Measurements from ENCODE around the gene ACTR2. TPM values are rescaled to one million over a fixed set of nuclear protein-coding genes. Genes with fewer than 3 reads are reported as not detected.

The ACTR2 gene
- total and polyA plus RNA-seq, 2 experiments from 2014 or later = 75.6 to 89.4 TPM

- Histone ChIP-seq H3K4me2 (no peak overlapping the region), H3K9me3 (ENCODE audit: low read depth) (no peaks in the 10 kb centered on the region), H3K27me3 (no peaks in the 10 kb centered on the region), H3K4me1 (ENCODE audit: insufficient read depth) (peaks cover 3% of the 10 kb centered on the region), H3K79me2 (peaks cover 5% of the 10 kb centered on the region), H3K36me3 (replicated peaks; ENCODE audit: insufficient read depth, low read depth) (no peaks in the 10 kb centered on the region), H3K9me2 (replicated peaks; ENCODE audit: insufficient read depth) (no peaks in the 10 kb centered on the region), H3K4me3 (no peak overlapping the region), H4K20me1 (ENCODE audit: insufficient read depth, poor library complexity, severe bottlenecking) (peaks cover 5% of the 10 kb centered on the region), H2AFZ (no peak overlapping the region), H3K27ac (no peak overlapping the region)
- WGBS (ENCODE audit: low lambda C conversion rate, missing lambda C conversion rate) = 65% methylated on average over 4 of the region's 4 CpGs
- TF ChIP-seq, protein P1, sequence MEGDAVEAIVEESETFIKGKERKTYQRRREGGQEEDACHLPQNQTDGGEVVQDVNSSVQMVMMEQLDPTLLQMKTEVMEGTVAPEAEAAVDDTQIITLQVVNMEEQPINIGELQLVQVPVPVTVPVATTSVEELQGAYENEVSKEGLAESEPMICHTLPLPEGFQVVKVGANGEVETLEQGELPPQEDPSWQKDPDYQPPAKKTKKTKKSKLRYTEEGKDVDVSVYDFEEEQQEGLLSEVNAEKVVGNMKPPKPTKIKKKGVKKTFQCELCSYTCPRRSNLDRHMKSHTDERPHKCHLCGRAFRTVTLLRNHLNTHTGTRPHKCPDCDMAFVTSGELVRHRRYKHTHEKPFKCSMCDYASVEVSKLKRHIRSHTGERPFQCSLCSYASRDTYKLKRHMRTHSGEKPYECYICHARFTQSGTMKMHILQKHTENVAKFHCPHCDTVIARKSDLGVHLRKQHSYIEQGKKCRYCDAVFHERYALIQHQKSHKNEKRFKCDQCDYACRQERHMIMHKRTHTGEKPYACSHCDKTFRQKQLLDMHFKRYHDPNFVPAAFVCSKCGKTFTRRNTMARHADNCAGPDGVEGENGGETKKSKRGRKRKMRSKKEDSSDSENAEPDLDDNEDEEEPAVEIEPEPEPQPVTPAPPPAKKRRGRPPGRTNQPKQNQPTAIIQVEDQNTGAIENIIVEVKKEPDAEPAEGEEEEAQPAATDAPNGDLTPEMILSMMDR (IDR thresholded peaks at IDR 0.05; ENCODE audit: poor library complexity) = no peak
- no peak for TF ChIP-seq EZH2phosphoT487 (IDR thresholded peaks at IDR 0.05; ENCODE audit: low read depth, severe bottlenecking, unreplicated experiment)
- TF ChIP-seq EZH2 (IDR thresholded peaks at IDR 0.05; ENCODE audit: borderline replicate concordance) = no peak
- DNase-seq (ENCODE audit: low spot score) = no peak
These were observed 41.3 kb downstream of the ACTR2 start for GRCh38 chr2:65268957-65269356.

DNA sequence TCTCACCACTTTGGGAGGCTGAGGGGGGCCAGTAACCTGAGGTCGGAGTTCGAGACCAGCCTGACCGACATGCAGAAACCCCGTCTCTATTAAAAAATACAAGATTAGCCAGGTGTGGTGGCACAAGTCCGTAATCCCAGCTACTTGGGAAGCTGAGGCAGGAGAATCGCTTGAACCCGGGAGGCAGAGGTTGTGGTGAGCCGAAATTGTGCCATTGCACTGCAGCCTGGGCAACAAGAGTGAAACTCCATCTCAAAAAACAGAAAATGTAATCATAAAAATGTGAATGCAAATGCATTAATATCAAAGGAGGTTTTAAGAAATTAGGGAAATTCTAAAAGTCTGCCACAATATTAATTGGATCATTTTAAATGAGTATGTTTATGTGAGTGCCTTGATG lies 45.7 kb downstream of the ACTR2 start:
- Histone ChIP-seq H3K4me1 (ENCODE audit: insufficient read depth) (no peaks in the 10 kb centered on the region), H2AFZ (no peak overlapping the region), H3K36me3 (replicated peaks; ENCODE audit: insufficient read depth, low read depth) (no peaks in the 10 kb centered on the region), H3K27me3 (no peaks in the 10 kb centered on the region), H3K27ac (no peak overlapping the region), H3K79me2 (no peaks in the 10 kb centered on the region), H3K9me2 (replicated peaks; ENCODE audit: insufficient read depth) (no peaks in the 10 kb centered on the region), H3K4me3 (no peak overlapping the region), H3K4me2 (no peak overlapping the region), H4K20me1 (ENCODE audit: insufficient read depth, poor library complexity, severe bottlenecking) (no peaks in the 10 kb centered on the region), H3K9me3 (ENCODE audit: low read depth) (no peaks in the 10 kb centered on the region)
- 99% methylated on average over 8 of the region's 8 CpGs for WGBS (ENCODE audit: low lambda C conversion rate, missing lambda C conversion rate)
- no peak for DNase-seq (ENCODE audit: low spot score)
- TF ChIP-seq, protein P1 (IDR thresholded peaks at IDR 0.05; ENCODE audit: poor library complexity) = no peak
- no peak for TF ChIP-seq EZH2phosphoT487 (IDR thresholded peaks at IDR 0.05; ENCODE audit: low read depth, severe bottlenecking, unreplicated experiment)
- no peak for TF ChIP-seq EZH2 (IDR thresholded peaks at IDR 0.05; ENCODE audit: borderline replicate concordance)

DNA sequence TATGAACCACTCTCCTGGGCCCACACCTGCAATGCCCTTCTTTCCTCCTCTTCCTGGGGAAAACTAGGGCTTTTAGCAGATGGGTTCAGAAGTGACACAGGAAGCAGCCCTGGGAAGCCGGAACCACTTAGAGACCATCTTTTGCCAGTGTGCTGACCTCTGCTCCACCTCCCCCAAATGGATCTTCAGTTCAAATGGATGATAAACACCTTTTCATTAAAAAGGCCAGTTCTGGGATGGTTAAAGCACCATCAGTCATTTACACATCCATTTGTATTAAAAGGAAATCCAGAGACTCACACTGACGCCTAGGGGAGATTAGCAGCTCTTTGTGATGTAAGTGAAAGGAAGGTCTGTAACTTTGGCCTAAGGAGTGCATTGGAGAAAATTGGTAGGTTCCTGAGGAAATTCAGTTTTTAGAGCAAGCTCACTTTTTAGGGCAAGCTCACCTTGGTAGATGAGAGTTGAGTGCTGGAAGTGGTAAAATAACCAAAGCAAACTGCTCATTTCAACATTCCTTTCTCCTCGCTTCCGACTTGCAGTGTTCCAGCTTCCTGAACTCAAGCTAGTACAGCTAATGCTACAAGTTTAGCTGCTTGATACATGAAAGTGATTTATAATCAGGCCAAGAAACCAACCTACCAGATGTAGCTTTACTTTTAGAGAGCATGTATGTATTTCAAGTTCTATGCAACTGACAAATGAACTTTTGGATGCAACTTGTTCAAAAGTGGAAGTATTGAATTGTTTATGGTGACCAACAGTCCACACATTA lies 47.7 kb downstream of the ACTR2 start:
- no peak for TF ChIP-seq EZH2 (IDR thresholded peaks at IDR 0.05; ENCODE audit: borderline replicate concordance)
- TF ChIP-seq, protein P1 (IDR thresholded peaks at IDR 0.05; ENCODE audit: poor library complexity) = no peak
- TF ChIP-seq EZH2phosphoT487 (IDR thresholded peaks at IDR 0.05; ENCODE audit: low read depth, severe bottlenecking, unreplicated experiment) = no peak
- H4K20me1 ChIP-seq (ENCODE audit: insufficient read depth, poor library complexity, severe bottlenecking) = no peaks in the 10 kb centered on the region
- no peak for DNase-seq (ENCODE audit: low spot score)
- no peak overlapping the region for H2AFZ ChIP-seq
- H3K9me2 ChIP-seq (replicated peaks; ENCODE audit: insufficient read depth) = no peaks in the 10 kb centered on the region
- 52% methylated on average over 4 of the region's 4 CpGs for WGBS (ENCODE audit: low lambda C conversion rate, missing lambda C conversion rate)
- no peaks in the 10 kb centered on the region for H3K9me3 ChIP-seq (ENCODE audit: low read depth)
- no peaks in the 10 kb centered on the region for H3K27me3 ChIP-seq
- H3K27ac ChIP-seq = no peak overlapping the region
- H3K4me1 ChIP-seq (ENCODE audit: insufficient read depth) = no peaks in the 10 kb centered on the region
- H3K4me3 ChIP-seq = no peak overlapping the region
- no peaks in the 10 kb centered on the region for H3K36me3 ChIP-seq (replicated peaks; ENCODE audit: insufficient read depth, low read depth)
- no peaks in the 10 kb centered on the region for H3K79me2 ChIP-seq
- H3K4me2 ChIP-seq = no peak overlapping the region
